ENCODE results near the gene CD79A.

GRCh38 chr19:41879080-41879479 lies 2.0 kb downstream of the CD79A start:
- TF ChIP-seq, protein P1, sequence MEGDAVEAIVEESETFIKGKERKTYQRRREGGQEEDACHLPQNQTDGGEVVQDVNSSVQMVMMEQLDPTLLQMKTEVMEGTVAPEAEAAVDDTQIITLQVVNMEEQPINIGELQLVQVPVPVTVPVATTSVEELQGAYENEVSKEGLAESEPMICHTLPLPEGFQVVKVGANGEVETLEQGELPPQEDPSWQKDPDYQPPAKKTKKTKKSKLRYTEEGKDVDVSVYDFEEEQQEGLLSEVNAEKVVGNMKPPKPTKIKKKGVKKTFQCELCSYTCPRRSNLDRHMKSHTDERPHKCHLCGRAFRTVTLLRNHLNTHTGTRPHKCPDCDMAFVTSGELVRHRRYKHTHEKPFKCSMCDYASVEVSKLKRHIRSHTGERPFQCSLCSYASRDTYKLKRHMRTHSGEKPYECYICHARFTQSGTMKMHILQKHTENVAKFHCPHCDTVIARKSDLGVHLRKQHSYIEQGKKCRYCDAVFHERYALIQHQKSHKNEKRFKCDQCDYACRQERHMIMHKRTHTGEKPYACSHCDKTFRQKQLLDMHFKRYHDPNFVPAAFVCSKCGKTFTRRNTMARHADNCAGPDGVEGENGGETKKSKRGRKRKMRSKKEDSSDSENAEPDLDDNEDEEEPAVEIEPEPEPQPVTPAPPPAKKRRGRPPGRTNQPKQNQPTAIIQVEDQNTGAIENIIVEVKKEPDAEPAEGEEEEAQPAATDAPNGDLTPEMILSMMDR (IDR thresholded peaks at IDR 0.05) = no peak
- no peak for TF ChIP-seq POLR2A (IDR thresholded peaks at IDR 0.05)

All from thyroid gland (tissue), 4 donors.